HG02798 (cell line): Measurements from ENCODE around the gene ATG13.
A peak's percentile ranks its signal among the peaks of the same experiment; 100 is the strongest.

Source experiments
- ATAC-seq: cut with Tn5 transposase; IDR thresholded peaks from one replicate; pipeline ENCODE4 v1.9.1; 2021; ENCODE audit warnings: mild to moderate bottlenecking; ENCODE audit not compliant: unreplicated experiment, poor library complexity

ATG13 gene

GRCh38 chr11:46603704-46604308 is 13.5 kb upstream of the ATG13 start:
- ATAC-seq, result no peak

GRCh38 chr11:46604796-46605195 is 12.6 kb upstream of the ATG13 start:
- ATAC-seq, result no peak

- no peak for ATAC-seq
Measured at GRCh38 chr11:46607516-46607915, 9.8 kb upstream of the ATG13 start.

GRCh38 chr11:46609386-46609785 is 8.0 kb upstream of the ATG13 start:
- no peak for ATAC-seq

- ATAC-seq, result no peak
Measured at GRCh38 chr11:46611526-46612304, 5.6 kb upstream of the ATG13 start.

- no peak for ATAC-seq
Measured at GRCh38 chr11:46612326-46612725, 5.0 kb upstream of the ATG13 start.

GRCh38 chr11:46615756-46616155 is 1.6 kb upstream of the ATG13 start:
- no peak for ATAC-seq

- ATAC-seq, result peak; percentile 1
Measured at GRCh38 chr11:46616551-46617133, 711 bp upstream of the ATG13 start.

GRCh38 chr11:46617972-46618314 is 590 bp downstream of the ATG13 start:
- no peak for ATAC-seq

GRCh38 chr11:46618837-46619236 is 1.5 kb downstream of the ATG13 start:
- no peak for ATAC-seq

GRCh38 chr11:46625406-46625805 is 8.1 kb downstream of the ATG13 start:
- no peak for ATAC-seq

- no peak for ATAC-seq
Measured at GRCh38 chr11:46628961-46629360, 11.6 kb downstream of the ATG13 start.

- ATAC-seq, result no peak
Measured at GRCh38 chr11:46630237-46630636, 12.9 kb downstream of the ATG13 start.

- no peak for ATAC-seq
Measured at GRCh38 chr11:46631676-46632075, 14.3 kb downstream of the ATG13 start.

- no peak for ATAC-seq
Measured at GRCh38 chr11:46632502-46632901, 15.1 kb downstream of the ATG13 start.

- no peak for ATAC-seq
Measured at GRCh38 chr11:46633291-46634217, 16.2 kb downstream of the ATG13 start.

- ATAC-seq, result no peak
Measured at GRCh38 chr11:46635557-46636139, 18.3 kb downstream of the ATG13 start.

GRCh38 chr11:46637546-46637945 is 20.2 kb downstream of the ATG13 start:
- no peak for ATAC-seq

GRCh38 chr11:46639197-46639839 is 22.0 kb downstream of the ATG13 start:
- no peak for ATAC-seq
